GM12878 (cell line): ENCODE data around the gene RALGAPA2. TPM values are rescaled to one million over a fixed set of nuclear protein-coding genes. Genes with fewer than 3 reads are reported as not detected.

Experiments
- ATAC-seq: fragments of 200-7000 bp; cut with Tn5 transposase; 3 replicates; pipeline ENCODE4 v1.9.1; 2020; ENCODE audit warnings: mild to moderate bottlenecking, moderate library complexity
- BruUV-seq: library from RNA; stranded (reverse); fragments of 400-500 nt; replicated peaks from 2 replicates; lab custom pipeline; 2021; lab: Mats Ljungman, UMichigan
- CTCF ChIA-PET: fragments of 300-600 bp; sonication (Branson Sonifier 250); formaldehyde crosslinking; extraction: SDS; loops from one replicate; lab custom pipeline; 2021; ENCODE audit warnings: inconsistent platforms; lab: Yijun Ruan, JAX
- POLR2A ChIA-PET: fragments of 350-600 bp; formaldehyde crosslinking; extraction: SDS; loops from one replicate; lab custom pipeline; 2021; ENCODE audit warnings: inconsistent platforms; lab: Charles Lee
- RAD21 ChIA-PET: fragments of 300-600 bp; sonication (Branson Sonifier 250); formaldehyde crosslinking; loops from one replicate; lab custom pipeline; 2023; ENCODE audit warnings: antibody characterized with exemption; ENCODE audit not compliant: unreplicated experiment; lab: Charles Lee
- SMC1A ChIA-PET: fragments of 300-600 bp; sonication (Branson Sonifier 250); formaldehyde crosslinking; loops from one replicate; lab custom pipeline; 2023; ENCODE audit not compliant: unreplicated experiment, uncharacterized antibody; lab: Charles Lee
- DNase-seq: peaks from one replicate; pipeline ENCODE4 v3.0.0-alpha.2; 2011; ENCODE audit warnings: low read depth, low spot score
- FAIRE-seq: peaks from 3 replicates; lab custom pipeline; 2011; peaks lifted over from hg19 to GRCh38; lab: Jason Lieb, UNC
- H2AFZ ChIP-seq: 2 replicates; pipeline ENCODE4 v1.6.0; 2011; ENCODE audit warnings: low read depth, low read length, control low read depth; ENCODE audit not compliant: control insufficient read depth
- H3K27ac ChIP-seq: 2 replicates; pipeline ENCODE4 v1.5.1; 2011; ENCODE audit warnings: control low read depth; ENCODE audit not compliant: control insufficient read depth, insufficient read depth
- H3K27me3 ChIP-seq, 2 experiments: replicated peaks in 1 of 2; 2 replicates each; pipeline versions ENCODE4 v1.6.0 to v1.6.1; 2011; ENCODE audit warnings: low read length in 1 of 2; ENCODE audit not compliant: control insufficient read depth in 2 of 2, insufficient read depth in 2 of 2
- H3K36me3 ChIP-seq, 2 experiments: 2 replicates each; pipeline ENCODE4 v1.5.1; 2011; ENCODE audit warnings: low read length in 1 of 2; ENCODE audit not compliant: control insufficient read depth in 2 of 2, insufficient read depth in 2 of 2
- H3K4me1 ChIP-seq: 2 replicates; pipeline ENCODE4 v1.6.1; 2011; ENCODE audit warnings: mild to moderate bottlenecking, low read length, moderate library complexity, mixed read lengths; ENCODE audit not compliant: control insufficient read depth, insufficient read depth
- H3K4me2 ChIP-seq: 2 replicates; pipeline ENCODE4 v1.6.0; 2011; ENCODE audit warnings: control low read depth; ENCODE audit not compliant: control insufficient read depth, insufficient read depth
- H3K4me3 ChIP-seq: fragments of 200-600 bp; sonication (generic); 2 replicates; pipeline ENCODE4 v1.5.1; 2016
- H3K79me2 ChIP-seq: 2 replicates; pipeline ENCODE4 v1.6.0; 2011; ENCODE audit warnings: low read length; ENCODE audit not compliant: control insufficient read depth, insufficient read depth
- H3K9ac ChIP-seq: 2 replicates; pipeline ENCODE4 v1.8.0; 2011; ENCODE audit warnings: low read length, control low read depth, mixed read lengths; ENCODE audit not compliant: control insufficient read depth, insufficient read depth
- H3K9me3 ChIP-seq: replicated peaks from 3 replicates; pipeline ENCODE4 v1.5.1; 2011; ENCODE audit warnings: mild to moderate bottlenecking, low read length; ENCODE audit not compliant: control insufficient read depth, insufficient read depth
- H4K20me1 ChIP-seq: 2 replicates; pipeline ENCODE4 v1.6.0; 2011; ENCODE audit not compliant: control insufficient read depth, insufficient read depth
- ATF2 ChIP-seq: IDR thresholded peaks from 2 replicates; pipeline ENCODE4 v1.6.1; 2012; ENCODE audit warnings: low read length, inconsistent platforms
- ATF7 ChIP-seq: fragments of 450-650 bp; IDR thresholded peaks from 2 replicates; pipeline ENCODE4 v1.6.1; 2016; ENCODE audit warnings: low read depth, mild to moderate bottlenecking
- CREB1 ChIP-seq: IDR thresholded peaks from 2 replicates; pipeline ENCODE4 v1.6.1; 2012; ENCODE audit warnings: low read depth, mild to moderate bottlenecking, inconsistent platforms
- CREM ChIP-seq: IDR thresholded peaks from 2 replicates; pipeline ENCODE4 v1.6.1; 2014; ENCODE audit warnings: antibody characterized with exemption, low read depth
- DPF2 ChIP-seq: fragments of 450-650 bp; IDR thresholded peaks from 2 replicates; pipeline ENCODE4 v1.6.1; 2017; ENCODE audit warnings: mild to moderate bottlenecking
- EP300 ChIP-seq, 2 experiments: fragments of 150-350 bp in 1 of 2; IDR thresholded peaks; 2 replicates each; pipeline ENCODE4 v1.6.1; 2011 to 2012; ENCODE audit warnings: low read depth in 2 of 2, low read length in 2 of 2, borderline replicate concordance in 1 of 2, improper control_type of control experiment in 1 of 2, inconsistent platforms in 1 of 2; ENCODE audit not compliant: control insufficient read depth in 1 of 2
- MYB ChIP-seq: fragments of 150-350 bp; IDR thresholded peaks from 2 replicates; pipeline ENCODE4 v1.6.1; 2014; ENCODE audit warnings: mild to moderate bottlenecking, low read depth, low read length, borderline replicate concordance
- NFYB ChIP-seq: IDR thresholded peaks from 2 replicates; pipeline ENCODE4 v1.6.1; 2011; ENCODE audit warnings: low read depth, mild to moderate bottlenecking, low read length, improper control_type of control experiment, moderate library complexity; ENCODE audit not compliant: insufficient read depth
- NR2C1 ChIP-seq: fragments of 450-650 bp; IDR thresholded peaks from 2 replicates; pipeline ENCODE4 v1.6.1; 2017; ENCODE audit warnings: antibody characterized with exemption, mild to moderate bottlenecking, moderate library complexity
- RFX5 ChIP-seq: IDR thresholded peaks from 2 replicates; pipeline ENCODE4 v1.6.1; 2011; ENCODE audit warnings: low read depth, low read length, improper control_type of control experiment
- SUPT20H ChIP-seq: IDR thresholded peaks from 2 replicates; pipeline ENCODE4 v1.6.1; 2011; ENCODE audit warnings: low read depth, mild to moderate bottlenecking, low read length, moderate library complexity, borderline replicate concordance; ENCODE audit not compliant: control insufficient read depth
- ZNF622 ChIP-seq: fragments of 450-650 bp; IDR thresholded peaks from 2 replicates; pipeline ENCODE4 v1.6.1; 2017; ENCODE audit warnings: mild to moderate bottlenecking, inconsistent platforms
- WGBS: methylation state at CpG from one replicate; pipeline ENCODE4 v1.1.6; 2016; ENCODE audit warnings: low lambda C conversion rate; ENCODE audit not compliant: insufficient replicate concordance, insufficient coverage; ENCODE audit errors: missing lambda C conversion rate; 5-methylcytosine and 5-hydroxymethylcytosine counted together
- in situ Hi-C: fragments of 300-500 bp; cut with MboI; formaldehyde crosslinking; loops from 9 replicates; pipeline ENCODE4 v1.14.3; 2018; ENCODE audit warnings: mixed read lengths
- intact Hi-C: fragments of 100-400 bp; cut with micrococcal nuclease; formaldehyde crosslinking; loops from one replicate; pipeline ENCODE4 v1.14.2; 2022; ENCODE audit not compliant: unreplicated experiment
- polyA plus RNA-seq, 11 experiments: library from polyadenylated mRNA; depleted of rRNA in 4 of 11; unstranded in 6 of 11; stranded (reverse) in 5 of 11; fragments of >200 nt; fragmentation: Nextera tagmentation in 4 of 11; fragmentation: Illumina TruSeq in 1 of 11; extraction: Ambion mirVana in 4 of 11; extraction: Trizol in 1 of 11; gene quantifications; 1 replicate in 1 of 11; 2 replicates in 10 of 11; pipeline versions ENCODE4 v1.2.1 to v1.2.3, GENCODE V29; 2011 to 2016; ENCODE audit warnings: inconsistent platforms in 2 of 11, missing spikeins in 2 of 11, low read depth in 1 of 11
- total RNA-seq, 4 experiments: library from RNA; depleted of rRNA in 3 of 4; stranded (reverse); fragments of >200 nt in 3 of 4; fragmentation: Illumina TruSeq in 1 of 4; extraction: Trizol in 1 of 4; gene quantifications; 2 replicates each; pipeline versions ENCODE4 v1.2.1 to v1.2.3, GENCODE V29; 2013 to 2021
- TF ChIP-seq, protein P1 (sequence below): fragments of 450-650 bp; IDR thresholded peaks from 2 replicates; pipeline ENCODE4 v1.6.1; 2017; ENCODE audit warnings: mild to moderate bottlenecking

RALGAPA2 gene
- total and polyA plus RNA-seq, 10 of the 15 experiments (the other 5 are each of a cell fraction or from before 2014, with no cell fraction given) = 2.9 to 29.4 (median 19.6) TPM

GRCh38 chr20:20691477-20692235 is 20.8 kb downstream of the RALGAPA2 start:
- BruUV-seq = no TSS peak
- ChIA-PET SMC1A (interaction anchor here (1.0 kb wide), 1 partner anchor 17 kb away, joined by 4 read pairs; no protein-coding TSS in a partner anchor), POLR2A (no interaction called here), RAD21 (interaction anchor here (1.2 kb wide), 1 partner anchor 43 kb away, joined by 3 read pairs; no protein-coding TSS in a partner anchor), CTCF (interaction anchor here (0.7 to 1.2 kb wide), 3 partner anchors 9 to 88 kb away, joined by 3 read pairs; no protein-coding TSS in a partner anchor)
- intact Hi-C loops (no loop called here), in situ Hi-C loops (no loop called here)
- ATAC-seq (peak; percentile 86), DNase-seq (no peak), FAIRE-seq (no peak)
- peaks cover 22% of the 10 kb centered on the region for H3K4me1 ChIP-seq
- peaks cover 29% of the 10 kb centered on the region for H3K79me2 ChIP-seq
- H4K20me1 ChIP-seq = no peaks in the 10 kb centered on the region
- peak overlapping the region; percentile 9 for H3K27ac ChIP-seq
- peak overlapping the region; percentile 64 for H3K4me2 ChIP-seq
- TF ChIP-seq EP300 (IDR thresholded peaks at IDR 0.05; ENCODE audit: borderline replicate concordance in 1 of 2, control insufficient read depth in 1 of 2, low read depth in 2 of 2, low read length in 2 of 2) = 0 out of 4 replicates have a peak, but pooled peaks of 1 of the 2 experiments have one; percentile 6
- TF ChIP-seq NR2C1 = no peak
- TF ChIP-seq, protein P1, sequence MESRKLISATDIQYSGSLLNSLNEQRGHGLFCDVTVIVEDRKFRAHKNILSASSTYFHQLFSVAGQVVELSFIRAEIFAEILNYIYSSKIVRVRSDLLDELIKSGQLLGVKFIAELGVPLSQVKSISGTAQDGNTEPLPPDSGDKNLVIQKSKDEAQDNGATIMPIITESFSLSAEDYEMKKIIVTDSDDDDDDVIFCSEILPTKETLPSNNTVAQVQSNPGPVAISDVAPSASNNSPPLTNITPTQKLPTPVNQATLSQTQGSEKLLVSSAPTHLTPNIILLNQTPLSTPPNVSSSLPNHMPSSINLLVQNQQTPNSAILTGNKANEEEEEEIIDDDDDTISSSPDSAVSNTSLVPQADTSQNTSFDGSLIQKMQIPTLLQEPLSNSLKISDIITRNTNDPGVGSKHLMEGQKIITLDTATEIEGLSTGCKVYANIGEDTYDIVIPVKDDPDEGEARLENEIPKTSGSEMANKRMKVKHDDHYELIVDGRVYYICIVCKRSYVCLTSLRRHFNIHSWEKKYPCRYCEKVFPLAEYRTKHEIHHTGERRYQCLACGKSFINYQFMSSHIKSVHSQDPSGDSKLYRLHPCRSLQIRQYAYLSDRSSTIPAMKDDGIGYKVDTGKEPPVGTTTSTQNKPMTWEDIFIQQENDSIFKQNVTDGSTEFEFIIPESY = peak; percentile 71
- TF ChIP-seq NFYB = peak; percentile 66; the same call in 1 of the 2 replicates
- TF ChIP-seq RFX5 = peak; percentile 95
- TF ChIP-seq DPF2 = no peak
- no peak for TF ChIP-seq SUPT20H
- TF ChIP-seq ZNF622 = no peak
- TF ChIP-seq CREM = peak; percentile 54; the same call in 1 of the 2 replicates
- no peak for TF ChIP-seq ATF7
- no peak for TF ChIP-seq MYB
- TF ChIP-seq CREB1 = peak; percentile 79
- peak; percentile 9; the same call in 1 of the 2 replicates for TF ChIP-seq ATF2
- no peaks in the 10 kb centered on the region for H3K9me3 ChIP-seq
- peak overlapping the region; percentile 9; the same call in 1 of the 2 replicates for H3K4me3 ChIP-seq
- 64% methylated on average over 4 of the region's 4 CpGs for WGBS
- H2AFZ ChIP-seq = no peak overlapping the region
- no peaks in the 10 kb centered on the region for H3K36me3 ChIP-seq
- no peak overlapping the region for H3K9ac ChIP-seq
- H3K27me3 ChIP-seq = no peaks in the 10 kb centered on the region
